A549 (cell line): ENCODE results near the gene LRP6. TPM values are rescaled to one million over a fixed set of nuclear protein-coding genes. Genes with fewer than 3 reads are reported as not detected.

Experiments
- ATAC-seq, 2 experiments: fragments of 200-7000 bp in 1 of 2; fragments of >200 bp in 1 of 2; cut with Nextera tagmentation in 1 of 2; cut with Tn5 transposase in 1 of 2; 3 replicates each; pipeline versions ENCODE4 v1.8.0 to v1.9.1; 2018 to 2020; ENCODE audit warnings: mild to moderate bottlenecking in 1 of 2, moderate library complexity in 1 of 2
- CTCF ChIA-PET: fragments of 300-600 bp; sonication (Branson Sonifier 250); formaldehyde crosslinking; extraction: SDS; loops from one replicate; lab custom pipeline; 2021; ENCODE audit warnings: antibody characterized with exemption, inconsistent platforms; lab: Yijun Ruan, JAX
- POLR2A ChIA-PET: fragments of 350-600 bp; formaldehyde crosslinking; extraction: SDS; loops from one replicate; lab custom pipeline; 2021; ENCODE audit warnings: antibody characterized with exemption, inconsistent platforms; lab: Yijun Ruan, JAX
- DNase-seq, 2 experiments: peaks; one replicate each; pipeline versions ENCODE4 v3.0.0 to v3.0.0-alpha.2; 2011 to 2016; ENCODE audit warnings: low read depth in 1 of 2, low spot score in 1 of 2
- FAIRE-seq: peaks from 2 replicates; lab custom pipeline; 2011; peaks lifted over from hg19 to GRCh38; lab: Jason Lieb, UNC
- H3K27ac ChIP-seq, 2 experiments: fragments of >200 bp; sonication (Bioruptor Twin); formaldehyde crosslinking; 3 replicates each; pipeline ENCODE4 v1.5.1; 2016 to 2017
- H3K4me1 ChIP-seq: fragments of >200 bp; sonication (Bioruptor Twin); formaldehyde crosslinking; 3 replicates; pipeline ENCODE4 v1.6.1; 2016
- H3K4me2 ChIP-seq: fragments of >200 bp; sonication (Bioruptor Twin); formaldehyde crosslinking; 3 replicates; pipeline ENCODE4 v1.6.1; 2016
- H3K4me3 ChIP-seq: fragments of >200 bp; sonication (Bioruptor Twin); formaldehyde crosslinking; 3 replicates; pipeline ENCODE4 v1.5.1; 2016
- H3K9me3 ChIP-seq: fragments of >200 bp; sonication (Bioruptor Twin); formaldehyde crosslinking; 3 replicates; pipeline ENCODE4 v1.6.1; 2016
- CBX2 ChIP-seq: fragments of 200-600 bp; sonication (generic); IDR thresholded peaks from 2 replicates; pipeline ENCODE4 v1.6.1; 2016; ENCODE audit warnings: low read depth, mild to moderate bottlenecking, borderline replicate concordance
- CHD4 ChIP-seq: fragments of 200-600 bp; sonication (generic); IDR thresholded peaks from 2 replicates; pipeline ENCODE4 v1.6.1; 2016; ENCODE audit warnings: antibody characterized with exemption, mild to moderate bottlenecking, borderline replicate concordance
- EP300 ChIP-seq, 2 experiments: fragments of >200 bp; sonication (Bioruptor Twin); formaldehyde crosslinking; IDR thresholded peaks; 2 replicates in 1 of 2; 3 replicates in 1 of 2; pipeline ENCODE4 v1.6.1; 2016 to 2017
- HDAC2 ChIP-seq: fragments of 200-600 bp; sonication (generic); IDR thresholded peaks from 2 replicates; pipeline ENCODE4 v1.6.1; 2016
- HEYL ChIP-seq: fragments of 250-450 bp; sonication (Bioruptor Pico); IDR thresholded peaks from 2 replicates; pipeline ENCODE4 v1.8.0; 2021; ENCODE audit warnings: mild to moderate bottlenecking, moderate library complexity
- JUNB ChIP-seq: fragments of >200 bp; sonication (Bioruptor Twin); formaldehyde crosslinking; IDR thresholded peaks from 2 replicates; pipeline ENCODE4 v1.6.1; 2016
- NFE2L2 ChIP-seq: fragments of 150-350 bp; conservative IDR thresholded peaks from 2 replicates; pipeline ENCODE4 v1.6.1; 2014; ENCODE audit warnings: low read length
- RAD21 ChIP-seq, 2 experiments: fragments of >200 bp in 1 of 2; sonication (Bioruptor Twin) in 1 of 2; formaldehyde crosslinking in 1 of 2; IDR thresholded peaks in 1 of 2; conservative IDR thresholded peaks in 1 of 2; 2 replicates in 1 of 2; 3 replicates in 1 of 2; pipeline ENCODE4 v1.6.1; 2012 to 2018; ENCODE audit warnings: inconsistent platforms in 1 of 2
- RARB ChIP-seq: fragments of 250-450 bp; sonication (Bioruptor Pico); IDR thresholded peaks from 2 replicates; pipeline ENCODE4 v1.8.0; 2021; ENCODE audit warnings: mild to moderate bottlenecking, moderate library complexity
- RNF2 ChIP-seq: fragments of 200-600 bp; sonication (generic); IDR thresholded peaks from 2 replicates; pipeline ENCODE4 v1.6.1; 2016; ENCODE audit warnings: low read depth, mild to moderate bottlenecking, antibody characterized with exemption, moderate library complexity, borderline replicate concordance
- SMC3 ChIP-seq: fragments of >200 bp; sonication (Bioruptor Twin); formaldehyde crosslinking; IDR thresholded peaks from 3 replicates; pipeline ENCODE4 v1.6.1; 2018; ENCODE audit warnings: inconsistent platforms
- SREBF2 ChIP-seq: fragments of 450-650 bp; IDR thresholded peaks from 2 replicates; pipeline ENCODE4 v1.6.1; 2014; ENCODE audit warnings: mild to moderate bottlenecking, moderate library complexity
- ZNF302 ChIP-seq: fragments of 250-450 bp; sonication (Bioruptor Pico); IDR thresholded peaks from 2 replicates; pipeline ENCODE4 v1.9.0; 2021; ENCODE audit warnings: inconsistent platforms, mild to moderate bottlenecking, moderate library complexity
- ZSCAN20 ChIP-seq: fragments of 250-450 bp; sonication (Bioruptor Pico); IDR thresholded peaks from 2 replicates; pipeline ENCODE4 v1.8.0; 2022; ENCODE audit warnings: mild to moderate bottlenecking, moderate library complexity
- WGBS: methylation state at CpG from one replicate; pipeline ENCODE4 v1.1.6; 2017; ENCODE audit errors: missing lambda C conversion rate; 5-methylcytosine and 5-hydroxymethylcytosine counted together
- polyA plus RNA-seq, 4 experiments: library from polyadenylated mRNA; depleted of rRNA in 3 of 4; stranded (reverse); fragments of >200 nt; fragmentation: RNase III in 1 of 4; extraction: RNeasy Plus Mini Kit Qiagen cat#74134 plus additional on column Dnase treatment in 1 of 4; gene quantifications; 2 replicates in 3 of 4; 3 replicates in 1 of 4; pipeline ENCODE4 v1.2.3, GENCODE V29; 2011 to 2017
- TF ChIP-seq, protein P1 (sequence below): fragments of >200 bp; sonication (Bioruptor Twin); formaldehyde crosslinking; IDR thresholded peaks from 3 replicates; pipeline ENCODE4 v1.5.1; 2016
- TF ChIP-seq, protein P2 (sequence below): IDR thresholded peaks from 2 replicates; pipeline ENCODE4 v1.6.1; 2012
- TF ChIP-seq, protein P3 (sequence below): fragments of 250-450 bp; sonication (Bioruptor Pico); IDR thresholded peaks from 2 replicates; pipeline ENCODE4 v1.5.0; 2021; ENCODE audit warnings: mild to moderate bottlenecking, moderate library complexity, borderline replicate concordance
- TF ChIP-seq, protein P4 (sequence below): fragments of 450-650 bp; IDR thresholded peaks from 2 replicates; pipeline ENCODE4 v1.6.1; 2014; ENCODE audit warnings: antibody characterized with exemption
- TF ChIP-seq, protein P5 (sequence below): fragments of 200-600 bp; sonication (generic); IDR thresholded peaks from 2 replicates; pipeline ENCODE4 v1.6.1; 2016; ENCODE audit warnings: antibody characterized with exemption, mild to moderate bottlenecking, moderate library complexity

LRP6 gene
- polyA plus RNA-seq, 2 of the 4 experiments (the other 2 are of a cell fraction) = 26.6 to 50.3 TPM

DNA sequence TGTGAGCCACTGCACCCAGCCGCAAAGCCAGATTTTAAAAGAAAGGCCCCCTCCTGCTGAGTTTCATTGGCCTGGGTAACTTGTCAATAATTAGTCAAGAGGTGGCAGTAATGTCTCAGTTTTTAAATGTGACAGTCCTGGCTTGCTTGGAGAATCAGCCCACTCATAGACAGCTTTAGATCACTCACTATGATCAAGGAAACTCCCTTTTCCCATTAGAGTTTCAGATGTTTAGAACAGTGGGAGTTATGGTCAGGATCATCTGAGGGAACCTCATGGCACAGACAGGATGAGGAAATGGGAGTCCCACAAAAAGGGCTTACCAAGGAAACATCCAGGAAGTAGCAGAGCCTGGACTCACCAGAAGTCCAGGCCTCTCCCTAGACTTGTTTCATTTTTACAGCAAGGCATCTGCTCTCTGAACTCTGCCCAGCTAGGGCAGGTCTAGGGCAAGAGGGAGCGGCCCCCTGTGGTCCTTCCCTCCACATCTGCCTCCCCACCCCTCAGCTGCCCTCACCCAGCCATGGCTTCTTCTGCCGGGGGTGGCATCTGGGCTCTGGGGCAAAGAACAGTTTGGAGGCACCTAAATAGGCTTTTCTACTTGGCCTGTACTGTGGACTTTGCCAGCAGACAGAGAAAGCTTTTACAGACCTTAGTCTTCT lies 184.9 kb downstream of the LRP6 start:
- peak overlapping the region; percentile 55 to 85 for H3K27ac ChIP-seq
- H3K4me1 ChIP-seq = peaks cover 14% of the 10 kb centered on the region
- TF ChIP-seq, protein P1, sequence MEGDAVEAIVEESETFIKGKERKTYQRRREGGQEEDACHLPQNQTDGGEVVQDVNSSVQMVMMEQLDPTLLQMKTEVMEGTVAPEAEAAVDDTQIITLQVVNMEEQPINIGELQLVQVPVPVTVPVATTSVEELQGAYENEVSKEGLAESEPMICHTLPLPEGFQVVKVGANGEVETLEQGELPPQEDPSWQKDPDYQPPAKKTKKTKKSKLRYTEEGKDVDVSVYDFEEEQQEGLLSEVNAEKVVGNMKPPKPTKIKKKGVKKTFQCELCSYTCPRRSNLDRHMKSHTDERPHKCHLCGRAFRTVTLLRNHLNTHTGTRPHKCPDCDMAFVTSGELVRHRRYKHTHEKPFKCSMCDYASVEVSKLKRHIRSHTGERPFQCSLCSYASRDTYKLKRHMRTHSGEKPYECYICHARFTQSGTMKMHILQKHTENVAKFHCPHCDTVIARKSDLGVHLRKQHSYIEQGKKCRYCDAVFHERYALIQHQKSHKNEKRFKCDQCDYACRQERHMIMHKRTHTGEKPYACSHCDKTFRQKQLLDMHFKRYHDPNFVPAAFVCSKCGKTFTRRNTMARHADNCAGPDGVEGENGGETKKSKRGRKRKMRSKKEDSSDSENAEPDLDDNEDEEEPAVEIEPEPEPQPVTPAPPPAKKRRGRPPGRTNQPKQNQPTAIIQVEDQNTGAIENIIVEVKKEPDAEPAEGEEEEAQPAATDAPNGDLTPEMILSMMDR = peak; percentile 75
- TF ChIP-seq SMC3 (peak; percentile 83), RAD21 (conservative IDR thresholded peaks at IDR 0.05 in 1 of 2, IDR thresholded peaks at IDR 0.05 in 1 of 2) (peak; percentile 88 to 89), ZNF302 (CRISPR knock-in tag) (no peak)
- TF ChIP-seq, protein P2, sequence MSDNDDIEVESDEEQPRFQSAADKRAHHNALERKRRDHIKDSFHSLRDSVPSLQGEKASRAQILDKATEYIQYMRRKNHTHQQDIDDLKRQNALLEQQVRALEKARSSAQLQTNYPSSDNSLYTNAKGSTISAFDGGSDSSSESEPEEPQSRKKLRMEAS = 0 out of 2 replicates have a peak, but pooled peaks have one; percentile 21
- ChIA-PET CTCF (interaction anchor here (0.6 to 9.8 kb wide), 25 partner anchors 10 to 632 kb away, joined by 3 to 214 read pairs (median 4); partner anchors contain the start of genes BCL2L14 and BORCS5), POLR2A (interaction anchor here (1.4 kb wide), 1 partner anchor 185 kb away, joined by 8 read pairs; the partner anchor contains the start of gene LRP6)
- WGBS = 33% methylated on average over 3 of the region's 3 CpGs
- peak; percentile 88 to 90 for ATAC-seq
- no peaks in the 10 kb centered on the region for H3K9me3 ChIP-seq
- H3K4me3 ChIP-seq = no peak overlapping the region
- no peak for FAIRE-seq
- DNase-seq = peak; percentile 73 to 78
- peak overlapping the region; percentile 13 for H3K4me2 ChIP-seq

DNA sequence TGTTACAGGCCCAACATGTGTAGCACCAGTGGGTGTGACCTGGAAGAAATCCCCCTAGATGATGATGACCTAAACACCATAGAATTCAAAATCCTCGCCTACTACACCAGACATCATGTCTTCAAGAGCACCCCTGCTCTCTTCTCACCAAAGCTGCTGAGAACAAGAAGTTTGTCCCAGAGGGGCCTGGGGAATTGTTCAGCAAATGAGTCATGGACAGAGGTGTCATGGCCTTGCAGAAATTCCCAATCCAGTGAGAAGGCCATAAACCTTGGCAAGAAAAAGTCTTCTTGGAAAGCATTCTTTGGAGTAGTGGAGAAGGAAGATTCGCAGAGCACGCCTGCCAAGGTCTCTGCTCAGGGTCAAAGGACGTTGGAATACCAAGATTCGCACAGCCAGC lies 187.6 kb downstream of the LRP6 start:
- WGBS = 80% methylated on average over 5 of the region's 5 CpGs
- DNase-seq = no peak
- TF ChIP-seq JUNB (no peak), HDAC2 (no peak), RNF2 (no peak), HEYL (CRISPR knock-in tag) (no peak), RARB (CRISPR knock-in tag) (no peak), SMC3 (no peak), EP300 (IDR thresholded peaks at IDR 0.05) (no peak), CHD4 (no peak), ZSCAN20 (CRISPR knock-in tag) (no peak), SREBF2 (no peak), CBX2 (no peak), NFE2L2 (no peak)
- TF ChIP-seq, protein P3, sequence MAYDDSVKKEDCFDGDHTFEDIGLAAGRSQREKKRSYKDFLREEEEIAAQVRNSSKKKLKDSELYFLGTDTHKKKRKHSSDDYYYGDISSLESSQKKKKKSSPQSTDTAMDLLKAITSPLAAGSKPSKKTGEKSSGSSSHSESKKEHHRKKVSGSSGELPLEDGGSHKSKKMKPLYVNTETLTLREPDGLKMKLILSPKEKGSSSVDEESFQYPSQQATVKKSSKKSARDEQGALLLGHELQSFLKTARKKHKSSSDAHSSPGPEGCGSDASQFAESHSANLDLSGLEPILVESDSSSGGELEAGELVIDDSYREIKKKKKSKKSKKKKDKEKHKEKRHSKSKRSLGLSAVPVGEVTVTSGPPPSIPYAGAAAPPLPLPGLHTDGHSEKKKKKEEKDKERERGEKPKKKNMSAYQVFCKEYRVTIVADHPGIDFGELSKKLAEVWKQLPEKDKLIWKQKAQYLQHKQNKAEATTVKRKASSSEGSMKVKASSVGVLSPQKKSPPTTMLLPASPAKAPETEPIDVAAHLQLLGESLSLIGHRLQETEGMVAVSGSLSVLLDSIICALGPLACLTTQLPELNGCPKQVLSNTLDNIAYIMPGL (CRISPR knock-in tag) = no peak
- TF ChIP-seq, protein P4, sequence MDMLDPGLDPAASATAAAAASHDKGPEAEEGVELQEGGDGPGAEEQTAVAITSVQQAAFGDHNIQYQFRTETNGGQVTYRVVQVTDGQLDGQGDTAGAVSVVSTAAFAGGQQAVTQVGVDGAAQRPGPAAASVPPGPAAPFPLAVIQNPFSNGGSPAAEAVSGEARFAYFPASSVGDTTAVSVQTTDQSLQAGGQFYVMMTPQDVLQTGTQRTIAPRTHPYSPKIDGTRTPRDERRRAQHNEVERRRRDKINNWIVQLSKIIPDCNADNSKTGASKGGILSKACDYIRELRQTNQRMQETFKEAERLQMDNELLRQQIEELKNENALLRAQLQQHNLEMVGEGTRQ = no peak
- TF ChIP-seq, protein P1 = no peak
- TF ChIP-seq, protein P5, sequence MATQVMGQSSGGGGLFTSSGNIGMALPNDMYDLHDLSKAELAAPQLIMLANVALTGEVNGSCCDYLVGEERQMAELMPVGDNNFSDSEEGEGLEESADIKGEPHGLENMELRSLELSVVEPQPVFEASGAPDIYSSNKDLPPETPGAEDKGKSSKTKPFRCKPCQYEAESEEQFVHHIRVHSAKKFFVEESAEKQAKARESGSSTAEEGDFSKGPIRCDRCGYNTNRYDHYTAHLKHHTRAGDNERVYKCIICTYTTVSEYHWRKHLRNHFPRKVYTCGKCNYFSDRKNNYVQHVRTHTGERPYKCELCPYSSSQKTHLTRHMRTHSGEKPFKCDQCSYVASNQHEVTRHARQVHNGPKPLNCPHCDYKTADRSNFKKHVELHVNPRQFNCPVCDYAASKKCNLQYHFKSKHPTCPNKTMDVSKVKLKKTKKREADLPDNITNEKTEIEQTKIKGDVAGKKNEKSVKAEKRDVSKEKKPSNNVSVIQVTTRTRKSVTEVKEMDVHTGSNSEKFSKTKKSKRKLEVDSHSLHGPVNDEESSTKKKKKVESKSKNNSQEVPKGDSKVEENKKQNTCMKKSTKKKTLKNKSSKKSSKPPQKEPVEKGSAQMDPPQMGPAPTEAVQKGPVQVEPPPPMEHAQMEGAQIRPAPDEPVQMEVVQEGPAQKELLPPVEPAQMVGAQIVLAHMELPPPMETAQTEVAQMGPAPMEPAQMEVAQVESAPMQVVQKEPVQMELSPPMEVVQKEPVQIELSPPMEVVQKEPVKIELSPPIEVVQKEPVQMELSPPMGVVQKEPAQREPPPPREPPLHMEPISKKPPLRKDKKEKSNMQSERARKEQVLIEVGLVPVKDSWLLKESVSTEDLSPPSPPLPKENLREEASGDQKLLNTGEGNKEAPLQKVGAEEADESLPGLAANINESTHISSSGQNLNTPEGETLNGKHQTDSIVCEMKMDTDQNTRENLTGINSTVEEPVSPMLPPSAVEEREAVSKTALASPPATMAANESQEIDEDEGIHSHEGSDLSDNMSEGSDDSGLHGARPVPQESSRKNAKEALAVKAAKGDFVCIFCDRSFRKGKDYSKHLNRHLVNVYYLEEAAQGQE = no peak
- TF ChIP-seq, all 56 proteins: peak for 0

More for the DNA sequence above, 187.6 kb downstream of the LRP6 start:
- no peak for ATAC-seq
- FAIRE-seq = no peak
- ChIA-PET POLR2A (no interaction called here), CTCF (interaction anchor here (2.3 to 9.8 kb wide), 2 partner anchors 251 to 254 kb away, joined by 17 to 214 read pairs; no protein-coding TSS in a partner anchor)
- Histone ChIP-seq H3K27ac (no peak overlapping the region), H3K4me2 (no peak overlapping the region), H3K9me3 (no peaks in the 10 kb centered on the region), H3K4me3 (no peak overlapping the region), H3K4me1 (peaks cover 14% of the 10 kb centered on the region)
